ENCODE results near the gene NAIF1.
A peak's percentile ranks its signal among the peaks of the same experiment; 100 is the strongest.
"Not testable (repeated sequence)": the region's sequence is repeated elsewhere in the genome, so short reads cannot be mapped to it uniquely, and the experiment has no call there.

NAIF1 gene, protein sequence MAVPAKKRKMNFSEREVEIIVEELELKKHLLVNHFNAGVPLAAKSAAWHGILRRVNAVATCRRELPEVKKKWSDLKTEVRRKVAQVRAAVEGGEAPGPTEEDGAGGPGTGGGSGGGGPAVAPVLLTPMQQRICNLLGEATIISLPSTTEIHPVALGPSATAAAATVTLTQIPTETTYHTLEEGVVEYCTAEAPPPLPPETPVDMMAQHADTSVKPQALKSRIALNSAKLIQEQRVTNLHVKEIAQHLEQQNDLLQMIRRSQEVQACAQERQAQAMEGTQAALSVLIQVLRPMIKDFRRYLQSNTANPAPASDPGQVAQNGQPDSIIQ

DNA sequence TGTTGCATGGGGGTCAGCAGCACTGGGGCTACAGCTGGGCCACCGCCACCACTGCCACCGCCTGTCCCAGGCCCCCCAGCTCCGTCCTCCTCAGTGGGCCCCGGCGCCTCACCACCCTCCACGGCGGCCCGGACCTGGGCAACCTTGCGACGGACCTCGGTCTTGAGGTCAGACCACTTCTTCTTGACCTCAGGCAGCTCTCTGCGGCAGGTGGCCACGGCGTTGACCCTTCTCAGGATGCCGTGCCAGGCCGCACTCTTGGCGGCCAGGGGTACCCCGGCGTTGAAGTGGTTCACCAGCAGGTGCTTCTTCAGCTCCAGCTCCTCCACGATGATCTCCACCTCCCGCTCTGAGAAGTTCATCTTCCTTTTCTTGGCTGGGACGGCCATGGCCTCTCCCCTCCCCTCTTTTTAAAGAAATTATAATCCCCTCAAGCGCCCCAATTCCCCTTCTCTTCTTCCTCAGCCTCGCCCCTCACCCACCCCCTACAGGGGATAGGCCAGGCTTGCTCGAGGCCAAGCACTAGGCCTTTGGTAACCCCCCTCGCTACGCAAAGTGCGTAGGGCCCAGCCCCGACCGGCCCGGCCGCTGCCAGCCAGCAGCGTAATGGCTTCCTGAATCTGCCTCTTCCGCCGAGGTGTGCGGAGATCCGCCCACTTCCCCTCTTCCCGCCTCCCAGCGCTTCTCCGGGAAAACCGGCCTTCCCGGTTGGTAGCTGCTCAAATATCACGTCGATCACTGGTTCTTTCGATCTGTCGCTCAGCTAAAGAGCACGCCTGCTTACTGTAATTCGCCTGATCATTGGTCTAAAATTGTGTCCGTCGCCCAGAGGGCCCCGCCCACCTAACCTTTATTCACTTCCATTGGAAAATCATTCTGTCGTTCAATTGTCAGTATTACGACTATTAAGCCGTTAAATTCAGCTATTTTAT is at the start of gene NAIF1:
Gene NAIF1 (minus strand): TSS at position 608 of the 932 bp plus-strand sequence. CDS start 219 bp downstream, at position 389.
- FAIRE-seq = peak; percentile 82

DNA sequence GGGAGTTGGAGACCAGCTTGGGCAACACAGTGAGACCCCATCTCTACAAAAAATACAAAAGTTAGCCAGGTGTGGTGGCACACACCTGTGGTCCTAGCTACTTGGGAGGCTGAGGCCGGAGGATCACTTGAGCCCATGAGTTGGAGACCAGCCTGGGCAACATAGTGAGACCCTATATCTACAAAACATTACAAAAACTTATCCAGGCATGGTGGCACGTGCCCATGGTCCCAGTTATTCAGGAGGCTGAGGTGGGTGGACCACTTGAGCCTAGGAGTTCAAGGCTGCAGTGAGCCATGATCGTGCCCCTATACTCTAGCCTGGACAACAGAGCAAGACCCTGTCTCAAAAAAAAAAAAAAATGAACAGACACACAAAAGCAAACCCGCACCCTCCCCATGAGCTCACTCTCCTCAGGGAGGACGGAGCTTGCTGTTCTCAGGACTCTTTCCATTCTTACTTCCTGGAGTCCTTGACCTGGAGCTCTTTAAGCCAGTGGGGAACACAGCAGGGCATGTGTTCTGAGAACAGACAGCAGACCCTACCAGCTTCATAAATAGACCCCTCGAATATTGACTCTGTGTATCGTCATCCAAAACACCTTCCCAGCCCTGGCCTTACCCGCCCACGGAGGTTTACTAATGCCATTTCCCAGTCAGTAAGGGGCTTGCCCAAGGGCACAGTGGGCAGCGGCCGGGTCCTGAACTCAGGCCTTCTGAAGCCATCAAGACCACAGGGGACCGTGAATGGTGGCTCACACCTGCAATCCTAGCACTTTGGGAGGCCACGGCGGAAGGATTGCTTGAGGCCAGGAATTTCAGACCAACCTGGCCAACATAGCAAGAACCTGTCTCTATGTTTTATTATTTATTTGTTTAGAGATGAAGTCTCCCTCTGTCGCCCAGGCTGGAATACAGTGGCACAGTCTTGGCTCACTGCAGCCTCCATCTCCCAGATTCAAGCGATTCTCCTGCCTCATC is 49.3 kb upstream of the NAIF1 start:
- no peak for FAIRE-seq

DNA sequence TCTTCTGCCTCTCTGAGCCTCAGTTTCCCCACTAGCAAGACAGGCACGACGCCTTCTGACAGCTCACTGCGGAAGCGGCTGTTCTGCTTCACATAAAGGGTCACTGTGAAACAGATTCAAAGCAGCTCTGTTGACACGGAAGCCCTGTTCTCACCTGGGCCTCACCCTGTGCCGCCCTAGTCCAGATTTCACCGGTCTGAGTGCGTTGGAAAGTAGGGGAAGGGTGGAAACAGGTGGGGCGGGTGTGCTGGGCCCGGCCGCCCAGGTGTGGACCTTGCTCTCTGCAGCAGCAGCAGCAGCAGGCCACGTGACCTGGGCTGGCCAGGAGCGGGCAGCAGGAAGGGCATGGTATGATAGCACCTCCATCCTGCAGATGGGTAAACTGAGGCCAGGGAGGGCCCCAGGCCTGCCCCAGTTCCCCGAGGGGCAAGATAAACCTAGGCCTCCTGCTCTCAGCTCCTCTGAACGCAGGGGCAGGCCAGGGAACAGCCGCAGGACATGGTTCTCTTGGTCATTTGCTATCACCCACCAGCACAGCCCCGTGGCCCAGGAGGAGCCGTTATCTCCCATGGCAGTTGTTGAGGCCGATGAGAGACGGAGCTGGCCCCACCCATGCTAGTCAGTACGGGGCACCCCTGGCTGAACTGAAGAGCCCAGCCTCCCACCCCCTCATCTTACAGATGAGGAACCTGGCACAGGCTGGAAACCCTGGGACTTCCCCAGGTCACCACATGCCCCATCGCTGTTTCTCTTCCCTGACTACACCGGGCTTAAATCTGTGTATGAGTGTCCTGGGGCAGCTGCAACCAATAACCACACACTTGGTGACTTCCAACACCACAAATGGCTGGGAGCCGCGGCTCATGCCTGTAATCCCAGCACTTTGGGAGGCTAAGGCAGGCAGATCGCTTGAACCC is 48.3 kb upstream of the NAIF1 start:
- FAIRE-seq = no peak

DNA sequence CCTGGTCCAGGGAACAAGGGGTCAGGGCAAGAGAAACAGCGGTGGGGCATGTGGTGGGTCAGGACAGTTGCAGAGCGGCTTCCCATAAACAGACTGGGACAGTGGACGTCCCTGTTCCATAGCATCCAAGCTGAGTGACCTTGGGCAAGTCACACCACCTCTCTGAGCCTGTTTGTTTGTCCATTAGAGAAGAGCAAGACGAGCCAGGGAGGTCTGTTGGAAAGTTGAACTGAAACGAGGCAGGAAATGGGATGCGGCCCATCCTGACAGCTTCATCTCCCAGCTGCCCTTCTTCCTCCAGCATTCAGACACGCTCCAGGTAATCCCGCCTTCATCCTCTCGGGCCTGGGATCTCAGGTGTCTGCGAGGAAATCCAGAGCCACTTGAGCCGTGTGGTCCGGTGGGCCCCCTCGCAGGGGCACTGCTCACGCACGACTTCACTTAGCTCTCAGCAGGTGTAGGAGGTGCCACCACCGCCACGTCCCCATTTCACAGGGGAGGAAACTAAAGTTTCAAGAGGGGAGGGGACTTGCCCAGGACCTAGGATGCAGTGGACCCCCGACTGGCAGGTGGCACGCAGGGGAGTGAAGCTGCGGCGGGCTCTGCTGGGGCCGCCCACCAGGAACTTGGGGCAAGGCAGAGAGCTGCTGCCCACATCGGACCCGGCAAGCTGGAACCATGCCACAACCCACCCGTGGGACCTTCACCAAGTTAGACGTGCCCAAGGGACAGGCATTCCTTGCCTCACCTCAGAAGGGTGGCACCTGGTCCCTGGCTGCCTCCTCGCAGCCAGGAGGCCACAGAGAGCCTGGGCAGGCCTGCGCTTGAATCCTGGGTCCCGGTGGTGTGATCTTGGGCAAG is 47.4 kb upstream of the NAIF1 start:
- no peak for FAIRE-seq

DNA sequence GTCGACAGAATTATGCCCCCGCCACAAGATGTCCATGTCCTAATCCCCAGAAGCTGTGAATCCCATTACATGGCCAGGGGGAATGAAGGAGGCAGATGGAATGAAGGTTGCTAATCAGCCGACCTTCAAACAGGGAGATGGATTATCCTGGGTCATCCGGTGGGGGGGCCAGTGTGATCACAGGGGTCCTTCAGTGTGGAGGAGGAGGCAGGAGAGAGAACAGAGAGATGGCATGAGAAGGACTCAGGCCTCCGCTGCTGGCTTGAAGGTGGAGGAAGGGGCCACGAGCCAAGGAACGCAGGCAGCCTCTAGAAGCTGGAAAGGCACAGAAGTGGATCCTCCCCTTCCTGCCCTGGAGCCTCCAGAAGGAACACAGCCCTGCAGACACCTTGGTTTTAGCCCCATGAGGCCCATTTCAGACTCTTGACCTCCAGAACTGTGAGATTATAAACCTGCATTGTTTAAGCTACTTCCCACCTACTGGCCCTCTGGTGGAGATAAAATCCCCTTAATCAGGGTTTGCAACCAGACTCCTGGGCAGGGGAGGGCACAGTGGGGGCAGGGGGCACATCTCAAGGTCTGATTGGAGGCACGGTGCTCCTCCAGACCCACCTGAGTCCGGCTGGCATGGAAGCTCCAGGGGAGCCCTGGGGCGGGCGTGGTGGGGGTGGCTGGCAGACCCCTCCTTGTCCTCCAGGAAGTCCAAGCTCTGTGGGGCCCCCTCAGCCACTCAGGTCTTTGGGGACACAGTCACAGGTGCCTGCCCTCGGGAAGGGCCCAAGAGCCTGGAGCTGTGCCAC is 46.6 kb upstream of the NAIF1 start:
- FAIRE-seq = no peak

DNA sequence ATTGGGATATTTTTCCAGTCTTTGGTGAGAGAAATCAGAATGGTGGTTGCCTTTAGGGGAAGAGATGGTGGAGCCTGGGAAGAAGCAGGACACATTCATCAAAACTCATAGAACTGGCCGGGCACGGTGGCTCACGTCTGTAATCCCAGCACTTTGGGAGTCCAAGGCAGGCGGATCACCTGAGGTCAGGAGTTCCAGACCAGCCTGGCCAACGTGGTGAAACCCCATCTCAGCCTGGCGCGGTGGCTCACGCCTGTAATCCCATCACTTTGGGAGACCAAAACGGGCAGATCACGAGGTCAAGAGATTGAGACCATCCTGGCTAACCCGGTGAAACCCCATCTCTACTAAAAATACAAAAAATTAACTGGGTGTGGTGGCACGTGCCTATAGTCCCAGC is 44.6 kb upstream of the NAIF1 start:
- FAIRE-seq = not testable (repeated sequence)

DNA sequence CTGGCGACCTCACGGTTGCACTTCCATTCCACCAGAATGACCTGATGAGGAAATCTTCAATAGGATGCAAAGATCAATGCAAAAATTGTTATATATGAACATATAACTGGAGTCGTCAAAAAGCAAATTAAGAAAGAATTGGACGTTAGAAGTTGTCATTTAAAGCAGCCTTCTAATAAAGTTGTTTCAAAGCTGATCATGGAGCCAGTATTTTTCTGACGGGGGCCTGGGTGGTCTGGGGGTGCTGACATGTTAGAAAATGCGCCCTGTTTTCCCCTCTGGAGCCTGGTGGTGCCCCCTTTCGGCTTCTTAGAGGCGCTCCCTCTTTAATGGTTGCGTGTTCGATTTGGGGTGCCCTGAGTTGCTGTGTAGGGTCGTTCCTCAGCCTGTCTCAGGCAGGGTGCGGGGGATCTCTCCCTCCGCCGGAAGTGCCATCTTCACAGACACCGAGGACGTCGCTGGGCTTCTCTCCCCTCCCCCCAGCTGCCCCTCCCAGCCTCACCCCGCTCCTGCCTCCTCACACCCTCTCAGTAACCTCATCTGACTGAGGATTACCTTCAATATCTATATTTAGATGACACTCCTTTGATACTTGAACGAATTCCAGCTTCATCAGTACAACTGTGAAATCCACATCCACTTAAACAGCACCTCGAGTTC is 42.1 kb upstream of the NAIF1 start:
- no peak for FAIRE-seq

DNA sequence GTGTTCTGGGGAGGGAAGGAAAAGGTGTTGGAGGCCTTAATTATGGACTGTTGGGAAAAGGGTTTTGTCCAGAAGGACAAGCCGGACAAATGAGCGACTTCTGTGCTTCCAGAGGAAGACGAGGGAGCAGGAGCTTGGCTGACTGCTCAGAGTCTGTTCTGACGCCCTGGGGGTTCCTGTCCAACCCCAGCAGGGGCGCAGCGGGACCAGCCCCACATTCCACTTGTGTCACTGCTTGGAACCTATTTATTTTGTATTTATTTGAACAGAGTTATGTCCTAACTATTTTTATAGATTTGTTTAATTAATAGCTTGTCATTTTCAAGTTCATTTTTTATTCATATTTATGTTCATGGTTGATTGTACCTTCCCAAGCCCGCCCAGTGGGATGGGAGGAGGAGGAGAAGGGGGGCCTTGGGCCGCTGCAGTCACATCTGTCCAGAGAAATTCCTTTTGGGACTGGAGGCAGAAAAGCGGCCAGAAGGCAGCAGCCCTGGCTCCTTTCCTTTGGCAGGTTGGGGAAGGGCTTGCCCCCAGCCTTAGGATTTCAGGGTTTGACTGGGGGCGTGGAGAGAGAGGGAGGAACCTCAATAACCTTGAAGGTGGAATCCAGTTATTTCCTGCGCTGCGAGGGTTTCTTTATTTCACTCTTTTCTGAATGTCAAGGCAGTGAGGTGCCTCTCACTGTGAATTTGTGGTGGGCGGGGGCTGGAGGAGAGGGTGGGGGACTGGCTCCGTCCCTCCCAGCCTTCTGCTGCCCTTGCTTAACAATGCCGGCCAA is 41.3 kb upstream of the NAIF1 start:
- FAIRE-seq = no peak

DNA sequence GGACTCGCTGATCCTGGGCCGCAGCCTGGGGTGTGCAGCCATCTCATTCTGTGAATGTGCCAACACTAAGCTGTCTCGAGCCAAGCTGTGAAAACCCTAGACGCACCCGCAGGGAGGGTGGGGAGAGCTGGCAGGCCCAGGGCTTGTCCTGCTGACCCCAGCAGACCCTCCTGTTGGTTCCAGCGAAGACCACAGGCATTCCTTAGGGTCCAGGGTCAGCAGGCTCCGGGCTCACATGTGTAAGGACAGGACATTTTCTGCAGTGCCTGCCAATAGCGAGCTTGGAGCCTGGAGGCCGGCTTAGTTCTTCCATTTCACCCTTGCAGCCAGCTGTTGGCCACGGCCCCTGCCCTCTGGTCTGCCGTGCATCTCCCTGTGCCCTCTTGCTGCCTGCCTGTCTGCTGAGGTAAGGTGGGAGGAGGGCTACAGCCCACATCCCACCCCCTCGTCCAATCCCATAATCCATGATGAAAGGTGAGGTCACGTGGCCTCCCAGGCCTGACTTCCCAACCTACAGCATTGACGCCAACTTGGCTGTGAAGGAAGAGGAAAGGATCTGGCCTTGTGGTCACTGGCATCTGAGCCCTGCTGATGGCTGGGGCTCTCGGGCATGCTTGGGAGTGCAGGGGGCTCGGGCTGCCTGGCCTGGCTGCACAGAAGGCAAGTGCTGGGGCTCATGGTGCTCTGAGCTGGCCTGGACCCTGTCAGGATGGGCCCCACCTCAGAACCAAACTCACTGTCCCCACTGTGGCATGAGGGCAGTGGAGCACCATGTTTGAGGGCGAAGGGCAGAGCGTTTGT is 40.5 kb upstream of the NAIF1 start:
- no peak for FAIRE-seq

DNA sequence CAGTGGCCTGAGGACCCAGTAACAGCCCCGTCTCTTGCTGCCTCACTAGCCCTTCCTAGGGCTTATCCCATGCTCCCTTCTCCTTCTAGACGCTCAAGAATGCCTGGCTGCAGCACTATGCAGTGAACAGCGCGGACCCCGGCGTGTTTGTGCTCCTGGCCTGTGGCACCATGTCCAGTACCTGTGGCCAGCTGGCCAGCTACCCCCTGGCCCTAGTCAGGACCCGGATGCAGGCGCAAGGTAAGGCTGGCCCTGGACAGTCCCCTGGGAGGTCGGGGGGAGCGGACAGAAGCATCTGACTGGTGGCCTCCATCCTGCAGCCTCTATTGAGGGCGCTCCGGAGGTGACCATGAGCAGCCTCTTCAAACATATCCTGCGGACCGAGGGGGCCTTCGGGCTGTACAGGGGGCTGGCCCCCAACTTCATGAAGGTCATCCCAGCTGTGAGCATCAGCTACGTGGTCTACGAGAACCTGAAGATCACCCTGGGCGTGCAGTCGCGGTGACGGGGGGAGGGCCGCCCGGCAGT is 39.9 kb upstream of the NAIF1 start:
- FAIRE-seq = no peak

DNA sequence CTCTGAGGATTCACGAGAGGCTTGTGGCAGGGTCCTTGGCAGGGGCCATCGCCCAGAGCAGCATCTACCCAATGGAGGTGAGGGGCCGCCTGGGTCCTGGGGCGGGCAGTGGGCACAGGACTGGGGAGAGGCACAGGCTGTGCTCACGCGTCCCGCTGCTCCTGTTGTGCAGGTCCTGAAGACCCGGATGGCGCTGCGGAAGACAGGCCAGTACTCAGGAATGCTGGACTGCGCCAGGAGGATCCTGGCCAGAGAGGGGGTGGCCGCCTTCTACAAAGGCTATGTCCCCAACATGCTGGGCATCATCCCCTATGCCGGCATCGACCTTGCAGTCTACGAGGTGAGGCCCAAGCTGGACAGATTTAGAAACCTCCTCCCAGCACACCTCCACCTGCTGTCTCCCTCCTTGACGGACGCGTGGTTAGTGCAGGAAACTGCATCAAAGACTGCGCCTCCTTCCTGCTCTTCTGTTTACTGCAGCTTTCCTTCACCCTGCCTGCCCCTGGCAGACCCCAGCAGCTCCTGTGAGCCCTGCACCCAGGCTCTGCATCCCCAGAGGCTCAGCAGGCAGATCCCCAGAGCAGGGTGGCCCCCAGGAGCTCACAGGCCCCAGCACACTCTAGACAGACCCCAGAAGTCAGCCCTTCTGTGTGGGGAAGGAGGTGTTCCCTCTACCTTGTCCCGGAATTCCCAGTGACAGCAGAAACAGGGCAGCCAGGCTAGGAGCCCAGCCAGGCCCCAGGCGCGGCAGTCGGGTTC is 39.2 kb upstream of the NAIF1 start:
- FAIRE-seq = no peak

DNA sequence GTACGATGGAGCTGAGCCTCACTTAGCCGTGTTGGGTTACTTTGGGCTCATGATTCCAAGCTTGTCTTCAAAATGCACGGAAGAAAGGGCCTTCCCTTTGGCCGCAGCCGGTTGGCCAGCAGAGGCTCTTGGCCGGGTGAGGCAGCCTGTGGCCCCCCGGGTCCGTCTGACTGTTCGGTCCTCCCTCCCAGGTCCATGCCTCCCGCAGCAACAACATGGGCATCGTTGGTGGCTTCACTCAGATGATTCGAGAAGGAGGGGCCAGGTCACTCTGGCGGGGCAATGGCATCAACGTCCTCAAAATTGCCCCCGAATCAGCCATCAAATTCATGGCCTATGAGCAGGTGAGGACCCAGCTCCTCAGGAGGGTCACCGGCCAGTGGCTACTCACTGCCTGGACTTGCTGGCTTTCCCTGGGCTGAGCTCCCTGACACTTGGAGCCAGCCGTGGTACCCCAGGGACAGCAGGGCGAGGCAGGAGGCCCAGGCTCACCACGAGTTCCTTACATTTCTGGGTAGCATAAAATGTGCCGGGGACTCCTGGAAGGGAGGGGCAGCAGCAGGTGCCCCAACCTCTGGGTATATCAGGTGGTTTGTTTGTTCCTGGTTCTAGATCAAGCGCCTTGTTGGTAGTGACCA is 38.5 kb upstream of the NAIF1 start:
- FAIRE-seq = no peak

DNA sequence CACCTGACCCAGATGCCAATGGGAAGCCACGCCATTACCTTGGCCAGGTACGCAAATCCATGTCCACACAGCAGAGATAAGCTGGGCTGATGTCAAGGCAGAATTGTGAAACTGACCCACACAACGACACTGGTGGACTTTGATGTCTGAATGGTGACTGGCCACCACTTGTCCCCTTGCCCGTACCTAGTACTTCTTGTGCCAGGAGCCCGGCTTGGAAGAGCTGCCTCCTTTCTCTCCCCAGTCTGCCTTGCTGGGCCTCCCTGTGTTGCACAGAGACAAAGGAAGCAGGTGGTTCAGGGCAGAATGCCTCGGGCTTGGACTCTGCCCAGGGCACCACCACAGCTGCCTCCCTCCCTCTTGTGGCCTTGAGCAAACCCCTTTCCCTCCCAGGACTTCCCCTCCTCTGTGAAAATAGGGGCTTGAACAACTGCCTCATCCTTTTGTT is 37.1 kb upstream of the NAIF1 start:
- no peak for FAIRE-seq

DNA sequence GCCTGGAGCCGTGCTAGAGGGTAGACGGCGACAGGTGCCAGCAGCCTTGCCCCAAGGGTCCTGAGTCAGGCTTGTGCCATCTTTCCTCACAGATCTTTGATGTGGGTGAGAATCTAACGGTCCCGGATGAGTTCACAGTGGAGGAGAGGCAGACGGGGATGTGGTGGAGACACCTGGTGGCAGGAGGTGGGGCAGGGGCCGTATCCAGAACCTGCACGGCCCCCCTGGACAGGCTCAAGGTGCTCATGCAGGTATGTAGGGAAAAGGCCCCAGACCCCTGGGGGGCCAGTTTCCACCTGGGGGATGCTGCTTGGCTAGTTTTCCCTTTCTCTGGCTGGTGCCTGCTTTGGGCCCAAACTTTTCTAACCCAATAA is 36.5 kb upstream of the NAIF1 start:
- FAIRE-seq = no peak

DNA sequence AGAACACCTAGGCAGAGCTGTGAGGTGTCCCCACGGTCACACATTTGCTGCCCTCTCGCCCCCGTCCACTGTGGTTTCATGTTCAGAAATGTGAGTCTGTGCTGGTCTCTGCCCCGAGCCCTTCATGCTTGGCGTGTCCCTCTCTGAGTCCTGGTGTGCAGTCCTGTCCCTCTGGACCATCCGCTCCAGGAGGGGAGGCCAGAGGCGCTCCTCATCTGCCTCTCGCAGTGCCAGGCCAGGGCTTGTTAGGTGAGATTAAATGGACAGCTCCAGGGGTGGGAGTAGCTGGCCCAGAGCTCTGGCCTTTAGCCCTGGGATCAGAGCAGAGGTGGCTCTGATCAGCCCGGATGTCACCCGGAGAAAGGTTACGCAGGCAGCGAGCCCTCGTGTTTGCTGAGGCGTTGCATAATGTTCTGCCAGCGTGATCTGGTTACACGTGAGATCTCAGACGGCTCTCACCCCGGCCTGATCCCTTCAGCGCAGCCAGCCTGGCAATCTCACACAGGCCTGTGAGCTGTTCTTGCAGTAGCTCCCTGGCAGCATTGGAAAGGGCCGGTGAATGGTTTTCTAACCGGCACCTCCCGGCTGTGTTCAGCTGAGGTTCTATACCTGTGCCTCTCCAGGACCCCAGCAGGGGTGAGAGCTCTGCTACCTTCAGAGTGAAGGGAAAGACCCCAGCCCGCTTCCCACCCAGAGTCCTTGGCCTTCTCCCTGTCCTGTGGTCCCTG is 35.9 kb upstream of the NAIF1 start:
- FAIRE-seq = no peak

Measured in colon (tissue), 2 donors.